Mononuclear cell (primary cell): ENCODE measurements around the gene MTG1. TPM values are rescaled to one million over a fixed set of nuclear protein-coding genes. Genes with fewer than 3 reads are reported as not detected.
"Not testable (repeated sequence)": the region's sequence is repeated elsewhere in the genome, so short reads cannot be mapped to it uniquely, and the experiment has no call there.

Experiments
- H3K27me3 ChIP-seq: 2 replicates; pipeline ENCODE4 v1.6.0; 2011; ENCODE audit warnings: low read length, control low read depth; ENCODE audit not compliant: insufficient read depth
- H3K4me1 ChIP-seq: 2 replicates; pipeline ENCODE4 v1.5.1; 2011; ENCODE audit warnings: mild to moderate bottlenecking, low read length, control low read depth; ENCODE audit not compliant: insufficient read depth
- H3K4me3 ChIP-seq: 2 replicates; pipeline ENCODE4 v1.5.1; 2011; ENCODE audit warnings: mild to moderate bottlenecking, low read length, moderate library complexity
- H3K9me3 ChIP-seq: 2 replicates; pipeline ENCODE4 v1.5.1; 2011; ENCODE audit warnings: low read depth, mild to moderate bottlenecking, control low read depth, low read length
- total RNA-seq: library from RNA; depleted of rRNA; stranded (reverse); fragments of >200 nt; gene quantifications from one replicate; pipeline ENCODE4 v1.2.3, GENCODE V29; 2012

Gene MTG1
- total RNA-seq, 1 donor, result 14.9 TPM

GRCh38 chr10:133396035-133396624 is 2.2 kb downstream of the MTG1 start:
- Histone ChIP-seq H3K4me3 (no peak overlapping the region), H3K27me3 (no peaks in the 10 kb centered on the region), H3K4me1 (peaks cover 36% of the 10 kb centered on the region), H3K9me3 (no peaks in the 10 kb centered on the region)

- no peaks in the 10 kb centered on the region for H3K9me3 ChIP-seq
- no peak overlapping the region for H3K4me3 ChIP-seq
- no peaks in the 10 kb centered on the region for H3K27me3 ChIP-seq
- peaks cover 29% of the 10 kb centered on the region for H3K4me1 ChIP-seq
These were observed 4.0 kb downstream of the MTG1 start for GRCh38 chr10:133397938-133398337.

GRCh38 chr10:133399123-133399601 is 5.2 kb downstream of the MTG1 start:
- Histone ChIP-seq H3K4me1 (peaks cover 24% of the 10 kb centered on the region), H3K9me3 (no peaks in the 10 kb centered on the region), H3K27me3 (no peaks in the 10 kb centered on the region), H3K4me3 (no peak overlapping the region)

- Histone ChIP-seq H3K4me1 (peaks cover 12% of the 10 kb centered on the region), H3K4me3 (no peak overlapping the region)
These were observed 6.9 kb downstream of the MTG1 start for GRCh38 chr10:133400624-133401424.

GRCh38 chr10:133401500-133401899 is 7.5 kb downstream of the MTG1 start:
- Histone ChIP-seq H3K9me3 (no peaks in the 10 kb centered on the region), H3K27me3 (no peaks in the 10 kb centered on the region), H3K4me3 (no peak overlapping the region), H3K4me1 (peaks cover 12% of the 10 kb centered on the region)

More at GRCh38 chr10:133400624-133401424, 6.9 kb downstream of the MTG1 start:
- Histone ChIP-seq H3K27me3 (no peaks in the 10 kb centered on the region), H3K9me3 (no peaks in the 10 kb centered on the region)

- Histone ChIP-seq H3K27me3 (no peaks in the 10 kb centered on the region), H3K9me3 (no peaks in the 10 kb centered on the region), H3K4me1 (peaks cover 12% of the 10 kb centered on the region), H3K4me3 (no peak overlapping the region)
These were observed 8.2 kb downstream of the MTG1 start for GRCh38 chr10:133401981-133402725.

- H3K27me3 ChIP-seq, result no peaks in the 10 kb centered on the region
- peaks cover 12% of the 10 kb centered on the region for H3K4me1 ChIP-seq
- H3K9me3 ChIP-seq, result no peaks in the 10 kb centered on the region
- H3K4me3 ChIP-seq, result no peak overlapping the region
These were observed 9.4 kb downstream of the MTG1 start for GRCh38 chr10:133403359-133403758.

GRCh38 chr10:133403784-133404183 is 9.8 kb downstream of the MTG1 start:
- no peaks in the 10 kb centered on the region for H3K27me3 ChIP-seq
- H3K9me3 ChIP-seq, result no peaks in the 10 kb centered on the region
- H3K4me1 ChIP-seq, result peaks cover 12% of the 10 kb centered on the region
- H3K4me3 ChIP-seq, result no peak overlapping the region

- Histone ChIP-seq H3K4me3 (no peak overlapping the region), H3K27me3 (no peaks in the 10 kb centered on the region), H3K4me1 (peaks cover 12% of the 10 kb centered on the region), H3K9me3 (peaks cover under 1% of the 10 kb centered on the region)
These were observed 11.3 kb downstream of the MTG1 start for GRCh38 chr10:133405272-133405671.

GRCh38 chr10:133405844-133406527 is 12.0 kb downstream of the MTG1 start:
- Histone ChIP-seq H3K27me3 (no peaks in the 10 kb centered on the region), H3K9me3 (peaks cover 8% of the 10 kb centered on the region), H3K4me1 (peaks cover 6% of the 10 kb centered on the region), H3K4me3 (no peak overlapping the region)

GRCh38 chr10:133411523-133412380 is 17.8 kb downstream of the MTG1 start:
- Histone ChIP-seq H3K4me3 (no peak overlapping the region), H3K4me1 (no peaks in the 10 kb centered on the region)

GRCh38 chr10:133412381-133412711 is 18.4 kb downstream of the MTG1 start:
- no peaks in the 10 kb centered on the region for H3K27me3 ChIP-seq

More at GRCh38 chr10:133411523-133412380, 17.8 kb downstream of the MTG1 start:
- Histone ChIP-seq H3K9me3 (peaks cover 28% of the 10 kb centered on the region), H3K27me3 (no peaks in the 10 kb centered on the region)

GRCh38 chr10:133414401-133414800 is 20.4 kb downstream of the MTG1 start:
- not testable (repeated sequence) for H3K27me3 ChIP-seq, H3K4me1 ChIP-seq, H3K4me3 ChIP-seq
- H3K9me3 ChIP-seq, result peaks cover 28% of the 10 kb centered on the region

More at GRCh38 chr10:133412381-133412711, 18.4 kb downstream of the MTG1 start:
- no peak overlapping the region for H3K4me3 ChIP-seq
- H3K9me3 ChIP-seq, result peaks cover 28% of the 10 kb centered on the region
- no peaks in the 10 kb centered on the region for H3K4me1 ChIP-seq

- Histone ChIP-seq H3K27me3 (no peaks in the 10 kb centered on the region), H3K4me1 (no peaks in the 10 kb centered on the region), H3K4me3 (no peak overlapping the region), H3K9me3 (peaks cover 22% of the 10 kb centered on the region)
These were observed 21.8 kb downstream of the MTG1 start for GRCh38 chr10:133415752-133416151.
